Stimulated activated CD8-positive, alpha-beta memory T cell treated with anti-CD3 and anti-CD28 coated beads, Interleukin-4, amount 100 ng/mL, for 4 hours (primary cell): Measurements from ENCODE around the gene NCKAP5L.

Experiments
- DNase-seq, 2 donors: peaks; one replicate each; pipeline ENCODE4 v3.0.0-alpha.2; 2020; ENCODE audit warnings: low read depth in 2 of 2, low spot score in 1 of 2

The NCKAP5L gene

GRCh38 chr12:49800421-49801140 is 27.6 kb downstream of the NCKAP5L start:
- no peak for DNase-seq

DNA sequence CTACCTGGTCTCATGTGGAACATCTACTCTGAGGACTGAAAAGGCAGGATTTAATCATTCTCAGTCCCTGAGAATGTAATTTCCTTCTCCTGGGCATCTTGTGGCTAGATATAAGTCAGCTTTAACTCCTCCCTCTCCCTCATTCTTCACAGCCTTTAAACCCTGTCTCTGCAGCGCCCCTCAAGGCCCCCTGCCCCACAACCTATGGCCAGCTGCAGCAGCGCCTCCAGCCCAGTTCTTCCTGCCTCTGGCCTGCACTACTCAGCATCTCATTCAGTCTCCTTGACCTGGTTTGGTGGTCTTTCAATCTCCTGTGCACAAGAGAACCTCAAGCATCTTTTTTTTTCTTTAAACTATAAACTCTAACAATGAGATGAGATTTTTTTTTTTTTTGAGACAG is 29.3 kb downstream of the NCKAP5L start:
- no peak for DNase-seq

- DNase-seq, result no peak
Observed at GRCh38 chr12:49798248-49798647, 30.0 kb downstream of the NCKAP5L start.

DNA sequence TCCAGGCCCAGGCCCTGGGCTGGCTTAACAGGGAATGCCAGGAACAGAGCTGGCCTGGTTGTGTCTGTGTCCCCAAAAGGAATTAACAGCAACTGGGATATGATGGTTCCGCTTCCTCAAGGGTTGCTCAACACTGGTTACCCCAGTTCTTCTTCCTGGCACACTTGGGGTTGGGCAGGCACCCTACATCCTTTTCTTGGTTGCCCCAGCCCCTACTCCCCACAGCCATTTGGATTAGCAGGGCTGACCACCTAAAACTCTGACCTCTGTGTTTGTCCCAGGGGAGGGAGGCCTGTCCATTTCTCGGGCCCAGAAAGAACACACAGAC is 30.8 kb downstream of the NCKAP5L start:
- no peak for DNase-seq

DNA sequence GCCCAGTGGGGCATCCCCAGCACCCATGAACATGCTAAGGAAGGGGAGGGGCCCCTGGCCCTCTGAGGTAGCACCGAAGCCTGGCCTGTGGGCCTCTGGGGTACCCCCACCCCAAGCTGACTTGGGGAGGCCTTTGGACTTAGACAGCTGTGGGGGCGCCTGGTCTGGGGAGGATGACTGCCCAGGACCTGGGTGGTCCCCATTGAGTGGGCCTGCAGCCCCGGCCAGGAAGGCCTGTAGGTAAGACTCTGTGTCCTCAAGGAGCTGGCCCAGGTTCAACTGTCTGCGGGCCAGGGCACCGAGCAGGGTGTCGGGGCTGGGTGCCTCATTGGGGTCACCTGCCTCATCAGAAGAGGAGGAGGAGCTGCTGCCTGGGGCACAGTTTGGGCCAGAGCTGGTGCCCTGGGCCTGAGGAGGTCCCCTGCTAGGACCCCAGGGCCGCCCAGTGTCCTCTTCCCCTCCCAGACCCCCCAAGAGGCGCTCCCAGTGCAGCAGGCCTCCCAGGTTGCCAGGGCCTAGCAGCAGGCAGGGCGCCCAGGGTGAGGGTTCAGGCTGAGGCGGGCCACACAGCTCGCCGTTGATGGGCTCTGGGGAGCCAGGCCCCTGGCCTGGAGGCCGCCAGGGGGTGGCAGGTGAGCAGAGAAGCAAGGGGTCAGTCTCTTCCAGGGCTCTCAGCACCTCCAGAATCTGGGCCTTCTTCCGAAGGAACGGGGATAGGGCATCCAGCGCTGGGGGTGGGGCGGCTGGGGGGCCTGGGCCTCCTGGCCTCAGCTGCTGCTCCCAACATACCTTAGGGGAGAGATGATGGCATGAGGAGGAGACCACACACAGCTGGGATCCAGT is 31.4 kb downstream of the NCKAP5L start:
- DNase-seq, result no peak

DNA sequence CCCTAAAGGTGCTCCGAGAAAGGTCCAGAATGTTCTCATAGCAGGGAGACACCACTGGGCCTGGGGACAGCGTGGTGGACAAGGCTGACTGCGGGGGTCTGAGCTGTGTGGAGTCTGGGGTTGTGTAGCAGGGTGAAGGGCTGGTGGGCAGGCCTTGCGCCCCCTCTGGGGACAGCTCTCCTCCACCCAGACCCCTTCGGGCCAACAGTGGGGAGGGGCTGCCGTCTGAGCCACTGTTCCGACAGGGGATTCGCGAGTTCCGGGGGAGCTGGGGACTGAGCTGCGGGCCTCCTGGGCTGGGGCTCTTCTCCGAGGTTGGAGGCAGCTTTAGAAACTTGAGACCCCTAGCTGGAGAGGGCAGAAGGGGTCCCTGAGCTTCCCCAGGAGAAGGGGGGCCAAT is 32.1 kb downstream of the NCKAP5L start:
- DNase-seq, result no peak

- no peak for DNase-seq
Observed at GRCh38 chr12:49795654-49796105, 32.5 kb downstream of the NCKAP5L start.

DNA sequence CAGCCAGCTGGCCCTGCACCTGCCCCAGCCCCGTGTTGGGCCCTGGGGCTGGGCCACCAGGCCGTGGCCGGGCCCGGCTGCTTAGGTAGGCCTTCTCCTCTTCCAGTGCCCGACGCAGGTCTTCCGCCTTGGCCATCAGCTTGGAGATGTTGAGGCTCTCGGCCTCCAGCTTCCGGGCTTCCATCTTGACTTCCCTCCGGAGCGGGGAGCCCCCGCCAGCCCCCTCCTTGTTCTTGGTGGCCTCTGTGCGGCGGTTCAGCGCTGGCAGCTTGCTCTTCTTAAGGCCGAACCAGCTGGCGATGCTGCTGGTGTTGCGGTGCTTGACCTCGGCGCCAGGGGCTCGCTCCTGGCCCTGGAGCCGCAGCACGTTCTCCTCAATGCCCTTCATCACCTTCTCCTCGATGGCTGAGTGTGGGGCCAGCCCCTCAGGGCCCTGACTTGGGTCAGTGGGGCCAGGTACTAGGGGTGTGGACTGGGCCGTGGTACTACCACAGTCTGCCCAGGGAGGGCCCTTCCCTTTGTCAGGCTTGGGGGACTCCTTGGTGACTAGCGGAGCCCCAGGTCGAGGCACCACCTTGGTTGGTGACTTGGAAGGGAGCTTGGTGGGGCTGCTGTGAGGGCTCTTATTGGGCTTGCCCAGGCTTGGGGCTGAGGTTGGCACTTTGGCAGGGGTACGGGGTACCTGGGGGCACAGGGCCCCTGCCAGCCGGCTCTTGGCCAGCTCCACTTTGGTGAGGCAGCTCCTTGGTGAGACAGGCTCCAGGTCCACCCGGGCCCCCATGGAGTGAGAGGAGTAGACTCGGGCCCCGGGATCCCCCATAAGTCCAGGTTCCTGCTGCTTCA is 33.2 kb downstream of the NCKAP5L start:
- no peak for DNase-seq

- DNase-seq, result no peak
Observed at GRCh38 chr12:49794021-49794420, 34.2 kb downstream of the NCKAP5L start.

GRCh38 chr12:49793620-49794019 is 34.6 kb downstream of the NCKAP5L start:
- no peak for DNase-seq

DNA sequence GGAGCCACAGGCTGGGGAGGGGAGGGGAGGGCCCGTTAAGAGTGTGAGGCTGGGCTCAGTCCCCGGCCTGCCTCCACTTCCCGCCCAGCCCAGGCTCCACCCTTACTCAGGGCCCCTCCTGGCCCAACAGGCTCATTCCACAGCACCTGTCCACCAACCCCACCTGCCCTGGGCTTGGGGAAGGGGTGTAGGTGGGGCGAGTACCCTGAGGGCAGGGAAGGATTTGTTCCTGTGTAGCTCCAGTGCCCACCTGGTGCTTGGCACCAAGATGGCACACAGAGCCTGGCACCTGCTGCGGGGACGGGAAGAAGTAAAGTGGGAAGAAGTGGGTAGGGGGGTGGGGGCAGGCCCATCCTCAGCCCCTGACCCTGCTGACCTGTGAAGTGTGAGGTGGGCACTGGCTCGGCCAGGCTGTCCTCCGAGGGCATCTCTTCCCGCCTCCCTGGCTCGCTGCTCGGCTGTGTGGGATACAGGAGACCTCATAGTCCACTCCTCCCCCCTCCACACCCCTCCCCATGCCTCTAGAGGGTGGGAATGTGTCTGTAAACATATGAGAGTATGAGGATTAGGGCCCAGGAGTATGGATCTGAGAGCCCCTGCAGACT is 35.1 kb downstream of the NCKAP5L start:
- no peak for DNase-seq

- no peak for DNase-seq
Observed at GRCh38 chr12:49792181-49792970, 35.8 kb downstream of the NCKAP5L start.

GRCh38 chr12:49791700-49792099 is 36.5 kb downstream of the NCKAP5L start:
- DNase-seq, result no peak

DNA sequence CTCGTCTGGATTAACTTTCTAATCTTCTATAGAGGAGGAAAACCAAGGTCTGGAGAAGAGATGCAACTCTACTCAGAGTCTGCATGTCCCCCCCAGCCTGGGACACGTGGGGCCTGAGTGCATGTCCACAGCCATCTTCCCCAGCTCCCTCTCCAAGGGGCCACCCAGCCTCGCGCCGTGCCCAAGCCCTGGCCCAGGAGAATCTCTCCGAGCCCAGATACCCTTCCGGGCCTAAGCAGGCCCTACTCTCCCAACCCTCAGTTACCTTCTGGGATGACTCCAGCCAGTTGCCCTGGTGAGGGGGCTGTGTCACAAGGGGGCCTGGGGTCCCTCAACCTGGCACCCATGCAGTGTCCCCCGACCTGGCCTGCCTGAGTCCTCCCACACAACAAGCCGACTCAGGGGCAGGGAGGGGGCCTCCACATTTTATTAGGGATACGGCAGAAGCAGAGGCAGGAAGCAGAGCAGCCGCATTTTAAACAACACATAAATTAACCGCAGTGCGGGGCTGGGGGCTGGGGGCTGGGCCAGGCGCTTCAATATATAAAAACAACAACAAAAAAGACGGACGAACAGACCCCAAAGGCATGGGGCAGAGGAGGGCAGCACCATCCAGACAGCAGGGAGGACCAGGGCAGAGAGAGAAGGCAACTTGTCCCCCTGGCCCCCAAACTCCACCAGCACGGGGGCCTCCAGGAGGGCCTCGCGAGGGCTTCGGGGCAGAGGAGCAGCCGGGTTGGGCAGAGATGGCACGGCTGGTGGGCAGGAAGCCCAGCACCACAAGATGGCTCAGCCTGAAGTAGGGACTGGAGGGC is 37.3 kb downstream of the NCKAP5L start:
- no peak for DNase-seq

DNA sequence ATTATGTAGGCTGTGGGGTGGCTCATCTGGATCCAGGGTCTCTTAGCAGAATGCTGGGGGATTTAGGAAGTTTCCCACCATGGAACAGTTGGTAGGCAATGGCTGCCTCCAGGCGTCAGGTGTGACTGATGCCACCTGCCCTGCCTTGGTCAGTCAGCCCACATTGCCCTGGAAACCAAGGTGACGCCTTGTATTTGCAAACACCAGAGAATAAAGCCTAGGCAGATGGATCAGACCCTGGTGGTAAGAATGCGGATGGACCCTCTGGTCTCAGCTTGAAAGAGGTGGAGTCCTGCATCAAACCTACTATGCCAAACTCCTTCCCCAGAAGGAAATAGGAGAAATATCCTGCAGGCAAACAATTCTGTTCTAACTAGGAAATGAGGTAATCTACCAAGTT is 38.2 kb downstream of the NCKAP5L start:
- no peak for DNase-seq

DNA sequence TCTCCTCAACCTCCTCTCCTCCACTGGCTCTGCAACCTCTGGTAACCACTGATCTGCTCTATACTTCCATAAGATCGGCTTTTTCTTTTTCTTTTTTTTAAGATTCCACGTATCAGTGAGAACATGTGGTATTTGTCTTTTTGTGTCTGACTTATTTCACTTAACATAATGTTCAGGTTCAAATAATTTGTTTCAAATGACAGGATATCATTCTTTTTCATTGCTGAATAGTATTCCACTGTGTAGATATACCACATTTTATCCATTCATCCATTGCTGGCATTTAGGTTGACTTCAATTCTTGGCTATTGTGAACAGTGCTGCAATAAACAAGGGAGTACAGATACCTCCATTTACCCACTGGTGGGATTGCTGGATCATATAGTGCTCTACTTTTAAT is 40.5 kb downstream of the NCKAP5L start:
- DNase-seq, result no peak

- DNase-seq, result no peak
Observed at GRCh38 chr12:49784756-49785409, 43.3 kb downstream of the NCKAP5L start.

DNA sequence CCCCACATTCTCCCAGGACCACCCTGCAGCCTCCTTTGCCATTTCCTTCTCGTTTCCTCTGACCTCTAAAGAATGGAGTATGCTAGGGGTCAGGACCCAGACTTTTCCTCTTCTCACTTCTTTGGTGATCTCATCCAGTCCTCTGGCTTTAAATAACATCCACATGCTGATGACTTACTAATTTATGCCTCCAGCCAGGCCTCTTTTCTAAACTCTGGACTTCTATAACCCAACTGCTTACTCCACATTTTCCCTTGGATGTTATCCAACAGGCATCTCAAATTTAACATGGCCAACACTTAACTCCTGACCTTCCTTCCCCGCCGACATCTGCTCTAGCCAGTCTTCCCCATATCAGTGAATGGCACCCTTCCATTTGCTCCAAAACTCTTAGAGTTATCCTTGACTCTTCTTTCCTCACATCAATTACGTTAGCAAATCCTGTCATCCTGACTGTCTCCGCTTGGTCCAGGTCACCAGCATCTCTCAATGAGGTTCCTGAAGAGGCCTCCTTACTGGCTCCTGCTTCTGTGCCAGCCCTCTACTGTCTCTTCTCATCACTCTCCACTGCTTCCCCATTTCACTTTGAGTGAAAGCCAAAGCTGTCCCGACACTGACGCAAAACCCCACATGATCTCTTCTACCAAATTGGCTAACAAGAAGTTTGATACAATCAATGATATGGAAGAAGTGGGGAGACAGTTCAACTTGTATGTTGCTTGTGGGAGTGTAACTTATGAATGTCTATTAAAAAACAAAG is 44.1 kb downstream of the NCKAP5L start:
- DNase-seq, result no peak
